Measurements from ENCODE around the gene PPP3R1. TPM values are rescaled to one million over a fixed set of nuclear protein-coding genes. Genes with fewer than 3 reads are reported as not detected.

Gene PPP3R1
- total and polyA plus RNA-seq, 2 of the 4 experiments (the other 2 are of a cell fraction): 9.1 to 17.3 TPM

DNA sequence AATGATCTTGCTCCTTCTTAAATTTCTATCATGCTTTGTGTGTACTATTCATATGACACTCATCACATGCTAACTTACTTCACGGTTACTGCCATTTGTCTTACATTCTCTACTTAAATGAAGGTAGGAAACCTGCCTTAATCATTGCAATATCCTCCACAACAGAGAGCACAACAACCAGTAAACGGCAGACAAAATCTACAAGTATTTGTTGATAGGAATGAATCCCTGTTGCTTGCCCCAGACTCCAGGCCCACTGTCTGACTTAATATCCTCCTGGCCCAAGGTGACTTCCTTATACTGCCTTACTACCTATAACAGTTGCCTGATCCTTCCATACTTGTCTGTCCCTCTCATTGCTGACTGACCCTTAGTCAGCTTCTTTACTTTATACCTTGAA, 3.5 kb downstream of the PPP3R1 start:
- Histone ChIP-seq H3K36me3 (ENCODE audit: control insufficient read depth, insufficient read depth, low read length) (peaks cover 4% of the 10 kb centered on the region), H3K9me1 (ENCODE audit: insufficient read depth, low read length) (peaks cover 17% of the 10 kb centered on the region), H2BK15ac (ENCODE audit: low read depth, low read length) (no peak overlapping the region), H3K79me1 (ENCODE audit: low read depth in 1 of 2, low read length in 2 of 2) (peaks cover 5 to 49% of the 10 kb centered on the region in 2 experiments; a peak in 3 of 4 replicates), H3K14ac (replicated peaks; ENCODE audit: low read depth, low read length) (no peak overlapping the region), H4K5ac (ENCODE audit: low read depth, low read length) (no peak overlapping the region), H2BK20ac (ENCODE audit: low read depth, low read length) (no peak overlapping the region), H3K4me2 (ENCODE audit: low read depth, low read length) (peak overlapping the region; percentile 53), H3K27ac (ENCODE audit: insufficient read depth, low read length) (no peak overlapping the region), H3K56ac (ENCODE audit: extremely low read depth, insufficient read depth, low read length) (no peak overlapping the region), H3K4ac (ENCODE audit: low read depth, low read length) (no peak overlapping the region), H3K9me3 (ENCODE audit: control insufficient read depth, insufficient read depth, low read length) (no peaks in the 10 kb centered on the region), H4K91ac (ENCODE audit: insufficient read depth, low read depth, low read length) (no peak overlapping the region), H3K23ac (ENCODE audit: low read depth, low read length) (peak overlapping the region; percentile 72), H2BK5ac (ENCODE audit: low read depth, low read length, poor library complexity, severe bottlenecking) (no peak overlapping the region), H2AFZ (replicated peaks; ENCODE audit: low read length, poor library complexity) (no peak overlapping the region), H3K27me3 (ENCODE audit: control insufficient read depth, insufficient read depth, low read length) (no peaks in the 10 kb centered on the region), H3K9ac (ENCODE audit: low read depth, low read length) (no peak overlapping the region), H2AK5ac (ENCODE audit: low read depth, low read length) (no peak overlapping the region), H4K8ac (ENCODE audit: low read depth in 2 of 2, low read length in 2 of 2) (no peak overlapping the region; a peak in 1 of 4 replicates), H3K18ac (ENCODE audit: low read depth, low read length) (no peak overlapping the region), H3K4me3 (ENCODE audit: insufficient read depth, low read depth, low read length) (no peak overlapping the region), H2BK120ac (ENCODE audit: low read depth, low read length) (no peak overlapping the region), H3K4me1 (ENCODE audit: control insufficient read depth, insufficient read depth, low read length) (peaks cover 15% of the 10 kb centered on the region), H2AK9ac (replicated peaks; ENCODE audit: low read depth, low read length, poor library complexity) (no peak overlapping the region), H4K20me1 (ENCODE audit: insufficient read depth, low read length) (peaks cover 74% of the 10 kb centered on the region)
- in situ Hi-C loops (cut with MboI; ENCODE audit: low sequenced_read_pairs): loop anchor here (10.0 kb wide), 1 partner anchor 54 kb away; no protein-coding TSS in a partner anchor
- CTCF ChIA-PET: no interaction called here
- dilution Hi-C loops (cut with HindIII; ENCODE audit: low sequenced_read_pairs, unreplicated experiment): no loop called here
- DNase-seq (no peak), ATAC-seq (ENCODE audit: low read depth) (no peak)
- BruUV-seq (replicated peaks): no TSS peak
- TF ChIP-seq SMC3 (IDR thresholded peaks at IDR 0.05; ENCODE audit: low read depth, low read length) (no peak), RCOR1 (IDR thresholded peaks at IDR 0.05; ENCODE audit: insufficient replicate concordance, low read length) (no peak), RAD21 (IDR thresholded peaks at IDR 0.05; ENCODE audit: low read length) (no peak), CHD1 (IDR thresholded peaks at IDR 0.05; ENCODE audit: low read depth, low read length) (no peak), CEBPB (IDR thresholded peaks at IDR 0.05; ENCODE audit: low read depth, low read length) (no peak), MAFK (IDR thresholded peaks at IDR 0.05; ENCODE audit: low read depth, low read length) (no peak), MAZ (IDR thresholded peaks at IDR 0.05; ENCODE audit: borderline replicate concordance, low read depth, low read length) (no peak), FOS (IDR thresholded peaks at IDR 0.05; ENCODE audit: low read depth, low read length) (no peak)
- TF ChIP-seq, protein P1, sequence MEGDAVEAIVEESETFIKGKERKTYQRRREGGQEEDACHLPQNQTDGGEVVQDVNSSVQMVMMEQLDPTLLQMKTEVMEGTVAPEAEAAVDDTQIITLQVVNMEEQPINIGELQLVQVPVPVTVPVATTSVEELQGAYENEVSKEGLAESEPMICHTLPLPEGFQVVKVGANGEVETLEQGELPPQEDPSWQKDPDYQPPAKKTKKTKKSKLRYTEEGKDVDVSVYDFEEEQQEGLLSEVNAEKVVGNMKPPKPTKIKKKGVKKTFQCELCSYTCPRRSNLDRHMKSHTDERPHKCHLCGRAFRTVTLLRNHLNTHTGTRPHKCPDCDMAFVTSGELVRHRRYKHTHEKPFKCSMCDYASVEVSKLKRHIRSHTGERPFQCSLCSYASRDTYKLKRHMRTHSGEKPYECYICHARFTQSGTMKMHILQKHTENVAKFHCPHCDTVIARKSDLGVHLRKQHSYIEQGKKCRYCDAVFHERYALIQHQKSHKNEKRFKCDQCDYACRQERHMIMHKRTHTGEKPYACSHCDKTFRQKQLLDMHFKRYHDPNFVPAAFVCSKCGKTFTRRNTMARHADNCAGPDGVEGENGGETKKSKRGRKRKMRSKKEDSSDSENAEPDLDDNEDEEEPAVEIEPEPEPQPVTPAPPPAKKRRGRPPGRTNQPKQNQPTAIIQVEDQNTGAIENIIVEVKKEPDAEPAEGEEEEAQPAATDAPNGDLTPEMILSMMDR (conservative IDR thresholded peaks at IDR 0.05; ENCODE audit: low read depth, low read length): no peak
- TF ChIP-seq, protein P2, sequence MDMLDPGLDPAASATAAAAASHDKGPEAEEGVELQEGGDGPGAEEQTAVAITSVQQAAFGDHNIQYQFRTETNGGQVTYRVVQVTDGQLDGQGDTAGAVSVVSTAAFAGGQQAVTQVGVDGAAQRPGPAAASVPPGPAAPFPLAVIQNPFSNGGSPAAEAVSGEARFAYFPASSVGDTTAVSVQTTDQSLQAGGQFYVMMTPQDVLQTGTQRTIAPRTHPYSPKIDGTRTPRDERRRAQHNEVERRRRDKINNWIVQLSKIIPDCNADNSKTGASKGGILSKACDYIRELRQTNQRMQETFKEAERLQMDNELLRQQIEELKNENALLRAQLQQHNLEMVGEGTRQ (IDR thresholded peaks at IDR 0.05; ENCODE audit: low read depth, low read length): no peak
- POLR2A ChIA-PET (ENCODE audit: unreplicated experiment): no interaction called here
- no CpG with 5 or more reads among the region's 2 CpGs for WGBS, 2 experiments (ENCODE audit: extremely low coverage in 2 of 2, insufficient read length in 1 of 2)
- intact Hi-C loops (cut with micrococcal nuclease): no loop called here
